Measurements from ENCODE around the gene ZBTB43. TPM values are rescaled to one million over a fixed set of nuclear protein-coding genes. Genes with fewer than 3 reads are reported as not detected.

ZBTB43 gene, protein sequence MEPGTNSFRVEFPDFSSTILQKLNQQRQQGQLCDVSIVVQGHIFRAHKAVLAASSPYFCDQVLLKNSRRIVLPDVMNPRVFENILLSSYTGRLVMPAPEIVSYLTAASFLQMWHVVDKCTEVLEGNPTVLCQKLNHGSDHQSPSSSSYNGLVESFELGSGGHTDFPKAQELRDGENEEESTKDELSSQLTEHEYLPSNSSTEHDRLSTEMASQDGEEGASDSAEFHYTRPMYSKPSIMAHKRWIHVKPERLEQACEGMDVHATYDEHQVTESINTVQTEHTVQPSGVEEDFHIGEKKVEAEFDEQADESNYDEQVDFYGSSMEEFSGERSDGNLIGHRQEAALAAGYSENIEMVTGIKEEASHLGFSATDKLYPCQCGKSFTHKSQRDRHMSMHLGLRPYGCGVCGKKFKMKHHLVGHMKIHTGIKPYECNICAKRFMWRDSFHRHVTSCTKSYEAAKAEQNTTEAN
- total RNA-seq, result 100 to 1,000 TPM in 1 of 4 donors, 10 to 100 TPM in 3; 11.6 to 141 (median 16.2) TPM

DNA sequence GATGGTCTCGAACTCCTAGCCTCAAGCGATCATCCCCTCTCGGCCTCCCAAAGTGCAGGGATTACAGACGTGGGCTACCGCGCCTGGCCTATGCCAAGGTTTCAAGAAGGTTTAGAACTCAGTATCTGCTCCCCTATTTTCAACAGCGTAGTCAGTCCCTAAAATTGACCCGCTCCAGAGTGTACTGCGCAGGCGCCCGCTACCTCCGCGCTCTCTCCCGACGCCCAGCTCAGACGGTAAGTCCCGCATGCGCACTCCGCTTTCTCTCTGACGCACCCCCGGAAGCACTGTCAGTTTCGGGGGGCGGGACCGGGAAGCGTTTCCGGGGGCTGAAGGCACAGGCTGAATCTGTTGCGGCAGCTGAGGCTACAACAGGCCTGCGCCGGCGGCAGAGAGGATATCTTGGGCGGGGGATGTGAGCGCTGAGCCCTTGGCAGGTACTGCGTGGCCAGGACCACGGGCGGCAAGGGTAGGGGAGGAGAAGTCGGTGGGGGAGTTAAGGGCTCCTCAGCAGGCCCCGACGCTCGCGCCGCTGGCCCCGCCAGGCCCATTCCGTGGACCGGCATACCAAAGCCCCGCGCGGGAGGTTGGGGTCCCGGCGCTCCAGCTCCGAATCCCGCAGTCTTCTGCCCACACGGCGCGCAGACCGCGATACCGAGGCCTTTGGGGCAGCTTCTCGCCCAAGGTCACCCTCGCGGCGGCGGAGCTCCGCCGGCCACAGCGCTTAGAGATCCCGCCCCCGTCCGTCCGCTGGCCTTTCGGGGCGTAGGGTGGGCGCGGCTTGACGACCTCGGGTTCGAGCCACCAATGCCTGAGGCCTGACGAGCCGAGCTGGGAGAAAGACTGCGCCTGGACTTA, at the start of gene ZBTB43:
ZBTB43 (plus strand) TSS at position 345 of the 858 bp plus-strand sequence. CDS start 27,470 bp downstream, outside the sequence.
- no peaks in the 10 kb centered on the region for H3K9me3 ChIP-seq
- H3K27ac ChIP-seq, result peak within 1 kb of the TSS; percentile 85 to 97 (median 94)
- peaks cover 0 to 9% (median 0%) of the 10 kb centered on the region in 3 donors for H3K36me3 ChIP-seq
- TF ChIP-seq, protein P1, sequence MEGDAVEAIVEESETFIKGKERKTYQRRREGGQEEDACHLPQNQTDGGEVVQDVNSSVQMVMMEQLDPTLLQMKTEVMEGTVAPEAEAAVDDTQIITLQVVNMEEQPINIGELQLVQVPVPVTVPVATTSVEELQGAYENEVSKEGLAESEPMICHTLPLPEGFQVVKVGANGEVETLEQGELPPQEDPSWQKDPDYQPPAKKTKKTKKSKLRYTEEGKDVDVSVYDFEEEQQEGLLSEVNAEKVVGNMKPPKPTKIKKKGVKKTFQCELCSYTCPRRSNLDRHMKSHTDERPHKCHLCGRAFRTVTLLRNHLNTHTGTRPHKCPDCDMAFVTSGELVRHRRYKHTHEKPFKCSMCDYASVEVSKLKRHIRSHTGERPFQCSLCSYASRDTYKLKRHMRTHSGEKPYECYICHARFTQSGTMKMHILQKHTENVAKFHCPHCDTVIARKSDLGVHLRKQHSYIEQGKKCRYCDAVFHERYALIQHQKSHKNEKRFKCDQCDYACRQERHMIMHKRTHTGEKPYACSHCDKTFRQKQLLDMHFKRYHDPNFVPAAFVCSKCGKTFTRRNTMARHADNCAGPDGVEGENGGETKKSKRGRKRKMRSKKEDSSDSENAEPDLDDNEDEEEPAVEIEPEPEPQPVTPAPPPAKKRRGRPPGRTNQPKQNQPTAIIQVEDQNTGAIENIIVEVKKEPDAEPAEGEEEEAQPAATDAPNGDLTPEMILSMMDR (IDR thresholded peaks at IDR 0.05), result peak in 1 of 6 experiments; percentile 1
- TF ChIP-seq POLR2A (IDR thresholded peaks at IDR 0.05), result peak; percentile 83 to 90
- peaks cover 0 to 21% (median 11%) of the 10 kb centered on the region in 4 donors for H3K4me1 ChIP-seq
- peak; percentile 96 to 99 (median 98) for DNase-seq
- no peaks in the 10 kb centered on the region for H3K27me3 ChIP-seq
- peak within 1 kb of the TSS; percentile 85 to 99 (median 93) for H3K4me3 ChIP-seq

DNA sequence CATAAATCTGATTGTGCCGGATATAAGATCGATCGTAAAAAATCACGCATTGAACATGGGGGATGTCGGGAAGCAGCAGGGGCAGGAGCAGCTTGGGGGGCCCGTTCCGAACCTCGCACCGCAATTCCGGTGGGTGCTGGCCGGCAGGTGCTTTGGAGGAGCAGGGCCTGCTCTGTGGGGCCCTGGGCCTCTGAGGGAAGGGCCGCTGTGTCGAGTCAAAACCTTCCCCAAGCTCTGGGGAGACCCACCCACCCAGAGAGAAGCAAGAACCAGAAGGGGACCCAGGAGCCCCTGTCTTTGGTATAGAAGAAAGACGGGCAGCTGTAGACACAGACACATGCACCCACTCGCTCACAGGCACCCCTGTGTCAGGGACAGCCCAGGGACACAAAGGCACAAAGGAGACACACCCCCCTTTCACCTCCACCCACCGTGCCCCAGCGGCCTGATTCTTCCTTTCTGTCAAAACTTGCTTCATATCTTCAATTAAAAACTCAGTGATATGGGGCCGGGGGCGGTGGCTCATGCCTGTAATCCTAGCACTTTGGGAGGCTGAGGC, 49.4 kb upstream of the ZBTB43 start:
- peaks cover 0 to 12% (median 0%) of the 10 kb centered on the region in 4 donors for H3K4me1 ChIP-seq
- DNase-seq, result peak in 1 of 3 donors; percentile 53
- no peaks in the 10 kb centered on the region for H3K36me3 ChIP-seq
- no peak overlapping the region for H3K27ac ChIP-seq
- H3K9me3 ChIP-seq, result no peaks in the 10 kb centered on the region
- no peaks in the 10 kb centered on the region for H3K27me3 ChIP-seq
- TF ChIP-seq POLR2A (IDR thresholded peaks at IDR 0.05), result no peak
- TF ChIP-seq, protein P1 (IDR thresholded peaks at IDR 0.05), result no peak
- no peak overlapping the region for H3K4me3 ChIP-seq

DNA sequence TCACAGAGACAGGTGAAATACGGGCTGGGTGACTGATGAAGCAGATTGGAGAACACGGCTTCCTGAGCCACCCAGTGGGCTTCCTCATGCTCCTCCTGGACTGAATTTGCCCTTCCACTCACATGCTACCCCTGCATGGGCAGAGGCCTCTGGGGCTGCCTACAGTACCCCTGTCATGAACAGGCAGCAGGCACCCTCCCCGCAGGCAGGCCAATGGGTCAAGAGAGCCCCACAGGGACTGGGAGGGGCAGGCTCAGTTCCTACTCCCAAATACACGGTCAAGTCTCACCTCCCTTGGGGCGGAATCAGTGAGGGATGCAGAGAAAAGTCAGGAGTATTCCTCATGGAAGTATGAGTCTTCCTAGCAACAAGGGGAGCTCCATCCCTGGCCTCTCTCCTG, 48.6 kb upstream of the ZBTB43 start:
- Histone ChIP-seq H3K27ac (no peak overlapping the region), H3K27me3 (no peaks in the 10 kb centered on the region), H3K4me3 (no peak overlapping the region), H3K9me3 (no peaks in the 10 kb centered on the region), H3K4me1 (peaks cover 0 to 12% (median 0%) of the 10 kb centered on the region in 4 donors), H3K36me3 (no peaks in the 10 kb centered on the region)
- TF ChIP-seq, protein P1 (IDR thresholded peaks at IDR 0.05), result no peak
- TF ChIP-seq POLR2A (IDR thresholded peaks at IDR 0.05), result no peak
- no peak for DNase-seq

DNA sequence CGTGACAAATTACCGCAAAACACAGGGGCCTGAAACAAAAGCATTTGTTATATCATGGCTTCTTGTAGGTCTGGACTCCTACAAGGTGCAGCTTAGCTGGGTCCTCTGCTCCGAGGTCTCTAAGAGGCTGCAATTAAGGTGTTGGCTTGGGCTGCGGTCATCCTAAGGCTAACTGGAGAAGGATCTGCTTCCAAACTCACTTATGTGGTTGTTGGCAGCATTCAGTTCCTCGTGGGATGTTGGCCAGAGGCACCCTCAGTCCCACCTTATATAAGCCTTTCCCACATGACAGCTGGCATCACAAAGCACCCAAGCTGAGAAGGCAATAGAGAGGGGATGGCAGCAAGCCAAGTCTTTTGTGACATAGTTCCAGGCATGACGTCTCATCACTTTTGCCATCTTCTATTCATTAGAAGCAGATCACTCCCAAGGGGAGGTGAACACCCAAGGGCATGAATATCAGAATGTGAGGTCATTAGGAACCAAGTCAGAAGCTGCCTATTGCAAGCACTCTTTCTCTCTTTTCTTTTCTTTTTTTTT, 47.9 kb upstream of the ZBTB43 start:
- TF ChIP-seq, protein P1 (IDR thresholded peaks at IDR 0.05), result no peak
- no peak for TF ChIP-seq POLR2A (IDR thresholded peaks at IDR 0.05)

More for the DNA sequence above, 47.9 kb upstream of the ZBTB43 start:
- H3K4me1 ChIP-seq, result peaks cover 0 to 12% (median 0%) of the 10 kb centered on the region in 4 donors
- no peaks in the 10 kb centered on the region for H3K36me3 ChIP-seq
- H3K4me3 ChIP-seq, result no peak overlapping the region
- no peaks in the 10 kb centered on the region for H3K27me3 ChIP-seq
- no peaks in the 10 kb centered on the region for H3K9me3 ChIP-seq
- no peak overlapping the region for H3K27ac ChIP-seq
- DNase-seq, result no peak

Data from Peyer's patch (tissue), 4 donors.